IMR-90 (cell line): ENCODE measurements around the gene OSBPL8. TPM values are rescaled to one million over a fixed set of nuclear protein-coding genes. Genes with fewer than 3 reads are reported as not detected.

Source experiments
- ATAC-seq: fragments of 200-7000 bp; cut with Tn5 transposase; 2 replicates; pipeline ENCODE4 v1.9.1; 2020; ENCODE audit warnings: low read depth, mild to moderate bottlenecking, moderate library complexity
- BruUV-seq: library from RNA; stranded (reverse); fragments of 400-500 nt; replicated peaks from 2 replicates; lab custom pipeline; 2021; lab: Mats Ljungman, UMichigan
- CTCF ChIA-PET: fragments of 300-600 bp; formaldehyde crosslinking; extraction: SDS; loops from one replicate; lab custom pipeline; 2021; ENCODE audit warnings: antibody characterized with exemption; lab: Yijun Ruan, JAX
- POLR2A ChIA-PET: fragments of 300-600 bp; sonication (Branson Sonifier 250); formaldehyde crosslinking; loops from one replicate; lab custom pipeline; 2022; ENCODE audit warnings: antibody characterized with exemption; ENCODE audit not compliant: unreplicated experiment; lab: Charles Lee
- DNase-seq: peaks from one replicate; pipeline ENCODE4 v3.0.0; 2013
- H2AFZ ChIP-seq: replicated peaks from 2 replicates; pipeline ENCODE3; 2013; ENCODE audit warnings: low read length, mild to moderate bottlenecking; ENCODE audit not compliant: poor library complexity
- H2AK5ac ChIP-seq: 2 replicates; pipeline ENCODE4 v1.6.1; 2013; ENCODE audit warnings: low read depth, low read length, inconsistent platforms
- H2AK9ac ChIP-seq: replicated peaks from 2 replicates; pipeline ENCODE3; 2013; ENCODE audit warnings: mild to moderate bottlenecking, low read depth, low read length, moderate library complexity; ENCODE audit not compliant: poor library complexity
- H2BK120ac ChIP-seq: 2 replicates; pipeline ENCODE4 v1.6.1; 2013; ENCODE audit warnings: low read depth, low read length, inconsistent platforms
- H2BK15ac ChIP-seq: 3 replicates; pipeline ENCODE4 v1.6.1; 2013; ENCODE audit warnings: low read depth, low read length, inconsistent platforms
- H2BK20ac ChIP-seq: 2 replicates; pipeline ENCODE4 v1.6.1; 2013; ENCODE audit warnings: low read depth, mild to moderate bottlenecking, inconsistent platforms, low read length, moderate library complexity
- H2BK5ac ChIP-seq: 2 replicates; pipeline ENCODE4 v1.6.1; 2013; ENCODE audit warnings: mild to moderate bottlenecking, low read depth, low read length, inconsistent platforms; ENCODE audit not compliant: poor library complexity, severe bottlenecking
- H3K14ac ChIP-seq: replicated peaks from 2 replicates; pipeline ENCODE4 v1.6.1; 2013; ENCODE audit warnings: low read depth, low read length, inconsistent platforms
- H3K18ac ChIP-seq: 2 replicates; pipeline ENCODE4 v1.6.1; 2013; ENCODE audit warnings: low read depth, low read length, control low read depth
- H3K23ac ChIP-seq: 2 replicates; pipeline ENCODE4 v1.6.1; 2013; ENCODE audit warnings: low read depth, low read length, inconsistent platforms
- H3K27ac ChIP-seq: 2 replicates; pipeline ENCODE4 v1.5.1; 2013; ENCODE audit warnings: mild to moderate bottlenecking, control low read depth, low read length; ENCODE audit not compliant: insufficient read depth
- H3K27me3 ChIP-seq: 2 replicates; pipeline ENCODE4 v1.6.1; 2013; ENCODE audit warnings: low read length; ENCODE audit not compliant: control insufficient read depth, insufficient read depth
- H3K36me3 ChIP-seq: 2 replicates; pipeline ENCODE4 v1.6.1; 2013; ENCODE audit warnings: low read length, mixed read lengths; ENCODE audit not compliant: control insufficient read depth, insufficient read depth
- H3K4ac ChIP-seq: 2 replicates; pipeline ENCODE4 v1.6.1; 2013; ENCODE audit warnings: low read depth, low read length, inconsistent platforms
- H3K4me1 ChIP-seq: 2 replicates; pipeline ENCODE4 v1.6.1; 2013; ENCODE audit warnings: low read length, mixed read lengths; ENCODE audit not compliant: control insufficient read depth, insufficient read depth
- H3K4me2 ChIP-seq: 2 replicates; pipeline ENCODE4 v1.6.1; 2013; ENCODE audit warnings: low read depth, mild to moderate bottlenecking, control low read depth, low read length, moderate library complexity
- H3K4me3 ChIP-seq: 2 replicates; pipeline ENCODE4 v1.5.1; 2013; ENCODE audit warnings: low read depth, mild to moderate bottlenecking, control low read depth, low read length, moderate library complexity; ENCODE audit not compliant: insufficient read depth
- H3K56ac ChIP-seq: 2 replicates; pipeline ENCODE4 v1.6.1; 2013; ENCODE audit warnings: low read length, inconsistent platforms; ENCODE audit not compliant: insufficient read depth; ENCODE audit errors: extremely low read depth
- H3K79me1 ChIP-seq, 2 experiments: 2 replicates each; pipeline ENCODE4 v1.6.1; 2013; ENCODE audit warnings: low read length in 2 of 2, inconsistent platforms in 1 of 2, low read depth in 1 of 2
- H3K9ac ChIP-seq: 2 replicates; pipeline ENCODE4 v1.6.1; 2013; ENCODE audit warnings: low read depth, low read length, control low read depth
- H3K9me1 ChIP-seq: 2 replicates; pipeline ENCODE4 v1.6.1; 2013; ENCODE audit warnings: low read length, inconsistent platforms; ENCODE audit not compliant: insufficient read depth
- H3K9me3 ChIP-seq: 2 replicates; pipeline ENCODE4 v1.6.1; 2013; ENCODE audit warnings: low read length; ENCODE audit not compliant: control insufficient read depth, insufficient read depth
- H4K20me1 ChIP-seq: 2 replicates; pipeline ENCODE4 v1.6.1; 2013; ENCODE audit warnings: low read length, inconsistent platforms; ENCODE audit not compliant: insufficient read depth
- H4K5ac ChIP-seq: 2 replicates; pipeline ENCODE4 v1.6.1; 2013; ENCODE audit warnings: mild to moderate bottlenecking, low read depth, low read length, control low read depth
- H4K8ac ChIP-seq, 2 experiments: 2 replicates each; pipeline ENCODE4 v1.6.1; 2013; ENCODE audit warnings: low read depth in 2 of 2, low read length in 2 of 2, control low read depth in 1 of 2, inconsistent platforms in 1 of 2
- H4K91ac ChIP-seq: 2 replicates; pipeline ENCODE4 v1.6.1; 2013; ENCODE audit warnings: low read depth, low read length, inconsistent platforms; ENCODE audit not compliant: insufficient read depth
- CEBPB ChIP-seq: IDR thresholded peaks from 2 replicates; pipeline ENCODE4 v1.6.1; 2012; ENCODE audit warnings: low read depth, low read length, improper control_type of control experiment
- SMC3 ChIP-seq: fragments of 150-350 bp; IDR thresholded peaks from 2 replicates; pipeline ENCODE4 v1.6.1; 2016; ENCODE audit warnings: low read depth, mild to moderate bottlenecking, antibody characterized with exemption, low read length, moderate library complexity
- WGBS, 2 experiments: methylation state at CpG; one replicate each; pipeline versions ENCODE4 v1.1.5 to v1.1.7; 2013; ENCODE audit warnings: missing lambda C conversion rate in 2 of 2; ENCODE audit not compliant: insufficient read length in 1 of 2; ENCODE audit errors: extremely low coverage in 2 of 2; 5-methylcytosine and 5-hydroxymethylcytosine counted together
- dilution Hi-C: fragments of 300-500 bp; cut with HindIII; formaldehyde crosslinking; loops from one replicate; pipeline ENCODE4 v1.14.3; 2018; ENCODE audit warnings: low sequenced_read_pairs; ENCODE audit not compliant: unreplicated experiment
- in situ Hi-C: fragments of 300-500 bp; cut with MboI; formaldehyde crosslinking; loops from 3 replicates; pipeline ENCODE4 v1.14.3; 2019; ENCODE audit warnings: low sequenced_read_pairs, inconsistent platforms, mixed read lengths
- intact Hi-C: fragments of 100-400 bp; cut with micrococcal nuclease; formaldehyde crosslinking; loops from 2 replicates; pipeline ENCODE4 v1.10.0; 2022
- polyA plus RNA-seq, 3 experiments: library from polyadenylated mRNA; depleted of rRNA; stranded (reverse); fragments of >200 nt; gene quantifications; 2 replicates each; pipeline ENCODE4 v1.2.3, GENCODE V29; 2012; ENCODE audit warnings: low replicate concordance in 1 of 3
- total RNA-seq: library from RNA; depleted of rRNA; stranded (reverse); fragments of >200 nt; gene quantifications from 2 replicates; pipeline ENCODE4 v1.2.3, GENCODE V29; 2012

The OSBPL8 gene
- total and polyA plus RNA-seq, 2 of the 4 experiments (the other 2 are of a cell fraction) = 17.8 to 24.2 TPM

- Histone ChIP-seq H3K4ac (no peak overlapping the region), H3K9me1 (no peaks in the 10 kb centered on the region; the same call in none of the 2 replicates), H3K4me3 (no peak overlapping the region), H3K27me3 (no peaks in the 10 kb centered on the region), H3K4me2 (no peak overlapping the region), H3K4me1 (no peaks in the 10 kb centered on the region), H3K23ac (0 out of 2 replicates have a peak overlapping the region, but pooled peaks have one; percentile 47), H3K9me3 (no peaks in the 10 kb centered on the region), H3K18ac (no peak overlapping the region), H3K9ac (no peak overlapping the region), H2BK15ac (no peak overlapping the region), H2BK120ac (no peak overlapping the region), H2AK9ac (no peak overlapping the region), H3K14ac (no peak overlapping the region), H4K5ac (no peak overlapping the region), H2BK20ac (no peak overlapping the region), H3K56ac (no peak overlapping the region), H2AFZ (no peak overlapping the region), H2BK5ac (no peak overlapping the region), H3K27ac (no peak overlapping the region), H3K36me3 (no peaks in the 10 kb centered on the region), H3K79me1 (peaks cover 22 to 50% of the 10 kb centered on the region in 2 experiments), H4K20me1 (peaks cover 12% of the 10 kb centered on the region), H4K8ac (no peak overlapping the region), H4K91ac (no peak overlapping the region), H2AK5ac (no peak overlapping the region)
- ATAC-seq (no peak), DNase-seq (peak; percentile 14)
- dilution Hi-C loops = no loop called here
- POLR2A ChIA-PET = no interaction called here
- no TSS peak for BruUV-seq
- CTCF ChIA-PET = interaction anchor here (0.6 kb wide), 1 partner anchor 1425 kb away, joined by 4 read pairs; no protein-coding TSS in a partner anchor
- intact Hi-C loops = no loop called here
- TF ChIP-seq SMC3 (no peak), CEBPB (0 out of 2 replicates have a peak, but pooled peaks have one; percentile 29)
- in situ Hi-C loops = no loop called here
- no CpG with 5 or more reads among the region's 4 CpGs for WGBS, 2 experiments
Observed at GRCh38 chr12:76529226-76529918, 30.2 kb downstream of the OSBPL8 start.
